Measurements from ENCODE around the gene ADAMTS19. TPM values are rescaled to one million over a fixed set of nuclear protein-coding genes. Genes with fewer than 3 reads are reported as not detected.

The ADAMTS19 gene
- total RNA-seq (2014; rRNA removed; shearing (Covaris generic)): 0.13 TPM in 1 of 2 replicates, not detected in the other

GRCh38 chr5:129459777-129460671, at the start of gene ADAMTS19:
Gene ADAMTS19 (plus strand): TSS chr5:129460298. CDS start chr5:129460392, 94 bp downstream.

GRCh38 chr5:129747572-129748407, 287.7 kb downstream of the ADAMTS19 start, which contains the start of gene MINAR2:
Gene MINAR2 (plus strand): TSS chr5:129748094. CDS start chr5:129748191, 97 bp downstream.

Measured in A375 (cell line).